IMR-90 (cell line): ENCODE results near the gene COLEC11. TPM values are rescaled to one million over a fixed set of nuclear protein-coding genes. Genes with fewer than 3 reads are reported as not detected.

Experiments
- ATAC-seq: fragments of 200-7000 bp; cut with Tn5 transposase; 2 replicates; pipeline ENCODE4 v1.9.1; 2020; ENCODE audit warnings: low read depth, mild to moderate bottlenecking, moderate library complexity
- BruUV-seq: library from RNA; stranded (reverse); fragments of 400-500 nt; replicated peaks from 2 replicates; lab custom pipeline; 2021; lab: Mats Ljungman, UMichigan
- CTCF ChIA-PET: fragments of 300-600 bp; formaldehyde crosslinking; extraction: SDS; loops from one replicate; lab custom pipeline; 2021; ENCODE audit warnings: antibody characterized with exemption; lab: Yijun Ruan, JAX
- POLR2A ChIA-PET: fragments of 300-600 bp; sonication (Branson Sonifier 250); formaldehyde crosslinking; loops from one replicate; lab custom pipeline; 2022; ENCODE audit warnings: antibody characterized with exemption; ENCODE audit not compliant: unreplicated experiment; lab: Charles Lee
- DNase-seq: peaks from one replicate; pipeline ENCODE4 v3.0.0; 2013
- H2AFZ ChIP-seq: replicated peaks from 2 replicates; pipeline ENCODE3; 2013; ENCODE audit warnings: low read length, mild to moderate bottlenecking; ENCODE audit not compliant: poor library complexity
- H2AK5ac ChIP-seq: 2 replicates; pipeline ENCODE4 v1.6.1; 2013; ENCODE audit warnings: low read depth, low read length, inconsistent platforms
- H2AK9ac ChIP-seq: replicated peaks from 2 replicates; pipeline ENCODE3; 2013; ENCODE audit warnings: mild to moderate bottlenecking, low read depth, low read length, moderate library complexity; ENCODE audit not compliant: poor library complexity
- H2BK120ac ChIP-seq: 2 replicates; pipeline ENCODE4 v1.6.1; 2013; ENCODE audit warnings: low read depth, low read length, inconsistent platforms
- H2BK15ac ChIP-seq: 3 replicates; pipeline ENCODE4 v1.6.1; 2013; ENCODE audit warnings: low read depth, low read length, inconsistent platforms
- H2BK20ac ChIP-seq: 2 replicates; pipeline ENCODE4 v1.6.1; 2013; ENCODE audit warnings: low read depth, mild to moderate bottlenecking, inconsistent platforms, low read length, moderate library complexity
- H2BK5ac ChIP-seq: 2 replicates; pipeline ENCODE4 v1.6.1; 2013; ENCODE audit warnings: mild to moderate bottlenecking, low read depth, low read length, inconsistent platforms; ENCODE audit not compliant: poor library complexity, severe bottlenecking
- H3K14ac ChIP-seq: replicated peaks from 2 replicates; pipeline ENCODE4 v1.6.1; 2013; ENCODE audit warnings: low read depth, low read length, inconsistent platforms
- H3K18ac ChIP-seq: 2 replicates; pipeline ENCODE4 v1.6.1; 2013; ENCODE audit warnings: low read depth, low read length, control low read depth
- H3K23ac ChIP-seq: 2 replicates; pipeline ENCODE4 v1.6.1; 2013; ENCODE audit warnings: low read depth, low read length, inconsistent platforms
- H3K27ac ChIP-seq: 2 replicates; pipeline ENCODE4 v1.5.1; 2013; ENCODE audit warnings: mild to moderate bottlenecking, control low read depth, low read length; ENCODE audit not compliant: insufficient read depth
- H3K27me3 ChIP-seq: 2 replicates; pipeline ENCODE4 v1.6.1; 2013; ENCODE audit warnings: low read length; ENCODE audit not compliant: control insufficient read depth, insufficient read depth
- H3K36me3 ChIP-seq: 2 replicates; pipeline ENCODE4 v1.6.1; 2013; ENCODE audit warnings: low read length, mixed read lengths; ENCODE audit not compliant: control insufficient read depth, insufficient read depth
- H3K4ac ChIP-seq: 2 replicates; pipeline ENCODE4 v1.6.1; 2013; ENCODE audit warnings: low read depth, low read length, inconsistent platforms
- H3K4me1 ChIP-seq: 2 replicates; pipeline ENCODE4 v1.6.1; 2013; ENCODE audit warnings: low read length, mixed read lengths; ENCODE audit not compliant: control insufficient read depth, insufficient read depth
- H3K4me2 ChIP-seq: 2 replicates; pipeline ENCODE4 v1.6.1; 2013; ENCODE audit warnings: low read depth, mild to moderate bottlenecking, control low read depth, low read length, moderate library complexity
- H3K4me3 ChIP-seq: 2 replicates; pipeline ENCODE4 v1.5.1; 2013; ENCODE audit warnings: low read depth, mild to moderate bottlenecking, control low read depth, low read length, moderate library complexity; ENCODE audit not compliant: insufficient read depth
- H3K56ac ChIP-seq: 2 replicates; pipeline ENCODE4 v1.6.1; 2013; ENCODE audit warnings: low read length, inconsistent platforms; ENCODE audit not compliant: insufficient read depth; ENCODE audit errors: extremely low read depth
- H3K79me1 ChIP-seq, 2 experiments: 2 replicates each; pipeline ENCODE4 v1.6.1; 2013; ENCODE audit warnings: low read length in 2 of 2, inconsistent platforms in 1 of 2, low read depth in 1 of 2
- H3K9ac ChIP-seq: 2 replicates; pipeline ENCODE4 v1.6.1; 2013; ENCODE audit warnings: low read depth, low read length, control low read depth
- H3K9me1 ChIP-seq: 2 replicates; pipeline ENCODE4 v1.6.1; 2013; ENCODE audit warnings: low read length, inconsistent platforms; ENCODE audit not compliant: insufficient read depth
- H3K9me3 ChIP-seq: 2 replicates; pipeline ENCODE4 v1.6.1; 2013; ENCODE audit warnings: low read length; ENCODE audit not compliant: control insufficient read depth, insufficient read depth
- H4K20me1 ChIP-seq: 2 replicates; pipeline ENCODE4 v1.6.1; 2013; ENCODE audit warnings: low read length, inconsistent platforms; ENCODE audit not compliant: insufficient read depth
- H4K5ac ChIP-seq: 2 replicates; pipeline ENCODE4 v1.6.1; 2013; ENCODE audit warnings: mild to moderate bottlenecking, low read depth, low read length, control low read depth
- H4K8ac ChIP-seq, 2 experiments: 2 replicates each; pipeline ENCODE4 v1.6.1; 2013; ENCODE audit warnings: low read depth in 2 of 2, low read length in 2 of 2, control low read depth in 1 of 2, inconsistent platforms in 1 of 2
- H4K91ac ChIP-seq: 2 replicates; pipeline ENCODE4 v1.6.1; 2013; ENCODE audit warnings: low read depth, low read length, inconsistent platforms; ENCODE audit not compliant: insufficient read depth
- CEBPB ChIP-seq: IDR thresholded peaks from 2 replicates; pipeline ENCODE4 v1.6.1; 2012; ENCODE audit warnings: low read depth, low read length, improper control_type of control experiment
- FOS ChIP-seq: fragments of 150-350 bp; IDR thresholded peaks from 2 replicates; pipeline ENCODE4 v1.6.1; 2016; ENCODE audit warnings: low read depth, low read length
- RAD21 ChIP-seq: IDR thresholded peaks from 2 replicates; pipeline ENCODE4 v1.6.1; 2012; ENCODE audit warnings: low read length, improper control_type of control experiment
- WGBS, 2 experiments: methylation state at CpG; one replicate each; pipeline versions ENCODE4 v1.1.5 to v1.1.7; 2013; ENCODE audit warnings: missing lambda C conversion rate in 2 of 2; ENCODE audit not compliant: insufficient read length in 1 of 2; ENCODE audit errors: extremely low coverage in 2 of 2; 5-methylcytosine and 5-hydroxymethylcytosine counted together
- dilution Hi-C: fragments of 300-500 bp; cut with HindIII; formaldehyde crosslinking; loops from one replicate; pipeline ENCODE4 v1.14.3; 2018; ENCODE audit warnings: low sequenced_read_pairs; ENCODE audit not compliant: unreplicated experiment
- in situ Hi-C: fragments of 300-500 bp; cut with MboI; formaldehyde crosslinking; loops from 3 replicates; pipeline ENCODE4 v1.14.3; 2019; ENCODE audit warnings: low sequenced_read_pairs, inconsistent platforms, mixed read lengths
- intact Hi-C: fragments of 100-400 bp; cut with micrococcal nuclease; formaldehyde crosslinking; loops from 2 replicates; pipeline ENCODE4 v1.10.0; 2022
- polyA plus RNA-seq, 3 experiments: library from polyadenylated mRNA; depleted of rRNA; stranded (reverse); fragments of >200 nt; gene quantifications; 2 replicates each; pipeline ENCODE4 v1.2.3, GENCODE V29; 2012; ENCODE audit warnings: low replicate concordance in 1 of 3
- total RNA-seq: library from RNA; depleted of rRNA; stranded (reverse); fragments of >200 nt; gene quantifications from 2 replicates; pipeline ENCODE4 v1.2.3, GENCODE V29; 2012
- TF ChIP-seq, protein P1 (sequence below): fragments of 150-350 bp; IDR thresholded peaks from 2 replicates; pipeline ENCODE4 v1.6.1; 2017; ENCODE audit warnings: mild to moderate bottlenecking, antibody characterized with exemption, low read length, low read depth

COLEC11 gene
- total and polyA plus RNA-seq, 2 of the 4 experiments (the other 2 are of a cell fraction), result under 0.01 to 0.24 TPM

DNA sequence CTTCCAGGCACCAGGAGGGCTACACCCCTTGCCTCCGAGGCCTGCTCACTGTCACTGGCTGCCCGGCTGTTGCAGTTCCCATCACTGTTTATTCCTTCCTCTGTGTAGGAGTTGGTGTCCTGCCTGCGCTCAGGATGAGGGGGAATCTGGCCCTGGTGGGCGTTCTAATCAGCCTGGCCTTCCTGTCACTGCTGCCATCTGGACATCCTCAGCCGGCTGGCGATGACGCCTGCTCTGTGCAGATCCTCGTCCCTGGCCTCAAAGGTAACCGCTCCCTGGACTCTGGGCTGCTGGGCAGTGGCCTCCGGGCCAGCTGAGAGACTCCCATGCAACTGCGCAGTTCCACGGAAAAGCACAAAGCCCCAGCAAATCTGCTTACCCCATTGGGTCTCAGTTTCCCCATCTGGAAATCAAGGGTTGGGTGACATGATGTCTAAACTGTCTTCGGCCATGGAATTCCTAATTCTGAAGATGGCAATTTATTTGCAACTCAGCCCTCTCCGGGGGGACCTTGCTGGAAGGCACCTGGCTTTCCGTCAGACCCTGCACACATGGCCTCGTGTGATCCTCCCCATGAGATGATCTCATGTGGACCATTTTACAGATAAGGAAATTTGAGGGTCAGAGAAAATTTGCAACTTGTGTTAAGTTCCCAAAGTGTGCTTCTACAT, 9.4 kb downstream of the COLEC11 start (continued):
- TF ChIP-seq RAD21, result no peak

DNA sequence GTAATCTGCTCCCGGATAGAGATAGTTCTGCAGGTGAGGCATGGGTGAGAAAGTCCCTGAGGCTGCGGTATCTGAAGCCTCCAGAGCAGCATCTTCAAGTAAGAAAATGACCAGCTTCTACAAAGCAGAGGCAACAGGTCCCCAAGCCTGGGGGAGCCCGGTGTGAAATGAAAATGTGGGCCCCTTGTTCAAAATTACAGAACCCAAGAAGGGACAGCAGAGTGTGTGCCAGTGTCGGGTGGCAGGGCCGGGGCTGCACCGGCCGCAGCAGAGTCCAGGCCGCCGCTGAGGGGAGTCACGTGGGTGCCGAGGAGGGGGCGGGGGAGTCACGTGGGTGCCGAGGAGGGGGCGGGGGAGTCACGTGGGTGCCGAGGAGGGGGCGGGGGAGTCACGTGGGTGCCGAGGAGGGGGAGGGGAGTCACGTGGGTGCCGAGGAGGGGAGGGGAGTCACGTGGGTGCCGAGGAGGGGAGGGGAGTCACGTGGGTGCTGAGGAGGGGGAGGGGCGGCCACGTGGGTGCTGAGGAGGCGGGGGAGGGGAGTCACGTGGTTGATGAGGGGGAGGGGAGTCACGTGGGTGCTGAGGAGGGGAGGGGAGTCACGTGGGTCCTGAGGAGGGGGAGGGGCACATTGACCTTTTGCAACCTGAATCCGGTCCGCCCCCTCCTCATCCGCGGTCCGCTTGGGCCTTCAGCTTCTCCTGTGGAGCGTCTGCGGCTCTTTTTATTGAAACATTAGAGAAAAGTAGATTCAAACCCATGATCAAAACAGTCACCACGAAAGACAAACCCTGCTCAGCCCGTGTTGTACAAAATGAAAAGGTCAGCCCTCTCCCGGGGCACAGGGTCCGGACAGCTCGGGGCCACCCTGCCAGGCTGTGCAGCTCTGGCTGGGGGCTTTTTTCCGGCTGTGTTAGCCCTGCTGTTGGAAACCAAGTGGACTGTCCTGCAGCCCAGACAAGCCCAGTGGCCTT, 10.4 kb downstream of the COLEC11 start:
- Histone ChIP-seq H3K14ac (no peak overlapping the region; the same call in 1 of the 2 replicates), H2AK9ac (peak overlapping the region; percentile 58), H3K79me1 (no peaks in the 10 kb centered on the region), H3K27ac (no peak overlapping the region), H3K9me1 (no peaks in the 10 kb centered on the region), H3K4me2 (no peak overlapping the region), H4K91ac (0 out of 2 replicates have a peak overlapping the region, but pooled peaks have one; percentile 22), H3K4me3 (no peak overlapping the region), H4K20me1 (no peaks in the 10 kb centered on the region), H2BK120ac (no peak overlapping the region), H3K9ac (no peak overlapping the region), H2AK5ac (no peak overlapping the region), H3K4me1 (peaks cover 1% of the 10 kb centered on the region; the same call in 1 of the 2 replicates), H2BK20ac (0 out of 2 replicates have a peak overlapping the region, but pooled peaks have one; percentile 5), H3K36me3 (no peaks in the 10 kb centered on the region), H4K8ac (peak overlapping the region; percentile 7 to 60; a peak in 3 of 4 replicates), H3K9me3 (no peaks in the 10 kb centered on the region), H3K27me3 (peaks cover 4% of the 10 kb centered on the region; the same call in 1 of the 2 replicates), H3K56ac (no peak overlapping the region), H3K23ac (no peak overlapping the region), H2AFZ (peak overlapping the region; percentile 82), H2BK15ac (no peak overlapping the region), H4K5ac (peak overlapping the region; percentile 42; the same call in 1 of the 2 replicates), H3K4ac (0 out of 2 replicates have a peak overlapping the region, but pooled peaks have one; percentile 19), H2BK5ac (no peak overlapping the region), H3K18ac (peak overlapping the region; percentile 60; the same call in 1 of the 2 replicates)
- BruUV-seq, result no TSS peak
- DNase-seq, result no peak
- ChIA-PET POLR2A (interaction anchor here (0.6 kb wide), 1 partner anchor 16 kb away, joined by 4 read pairs; no protein-coding TSS in a partner anchor), CTCF (interaction anchor here (0.6 kb wide), 1 partner anchor 13 kb away, joined by 5 read pairs; no protein-coding TSS in a partner anchor)
- WGBS, 2 experiments, result 40% methylated on average over 1 of the region's 44 CpGs; no CpG with 5 or more reads in 1 of the 2 experiments
- TF ChIP-seq, protein P1, sequence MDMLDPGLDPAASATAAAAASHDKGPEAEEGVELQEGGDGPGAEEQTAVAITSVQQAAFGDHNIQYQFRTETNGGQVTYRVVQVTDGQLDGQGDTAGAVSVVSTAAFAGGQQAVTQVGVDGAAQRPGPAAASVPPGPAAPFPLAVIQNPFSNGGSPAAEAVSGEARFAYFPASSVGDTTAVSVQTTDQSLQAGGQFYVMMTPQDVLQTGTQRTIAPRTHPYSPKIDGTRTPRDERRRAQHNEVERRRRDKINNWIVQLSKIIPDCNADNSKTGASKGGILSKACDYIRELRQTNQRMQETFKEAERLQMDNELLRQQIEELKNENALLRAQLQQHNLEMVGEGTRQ, result peak; percentile 86
- TF ChIP-seq FOS (no peak), CEBPB (no peak)
- dilution Hi-C loops, result no loop called here
- in situ Hi-C loops, result no loop called here
- no peak for ATAC-seq
- intact Hi-C loops, result no loop called here
